A673 (cell line): ENCODE measurements around the gene PDE4B. TPM values are rescaled to one million over a fixed set of nuclear protein-coding genes. Genes with fewer than 3 reads are reported as not detected.

Experiments
- BruUV-seq: library from RNA; stranded (reverse); fragments of 400-500 nt; replicated peaks from 2 replicates; lab custom pipeline; 2021; lab: Mats Ljungman, UMichigan
- CTCF ChIA-PET: fragments of 300-600 bp; sonication (Branson Sonifier 250); formaldehyde crosslinking; loops from one replicate; lab custom pipeline; 2022; ENCODE audit warnings: antibody characterized with exemption; lab: Charles Lee
- POLR2A ChIA-PET: fragments of 300-600 bp; sonication (Branson Sonifier 250); formaldehyde crosslinking; loops from one replicate; lab custom pipeline; 2022; ENCODE audit warnings: antibody characterized with exemption; ENCODE audit not compliant: low non-redundant PET; lab: Charles Lee
- DNase-seq: peaks from one replicate; pipeline ENCODE4 v3.0.0-alpha.2; 2015; ENCODE audit warnings: low spot score
- H3K27ac ChIP-seq: fragments of 200-600 bp; sonication (generic); 2 replicates; pipeline ENCODE4 v1.5.1; 2016; ENCODE audit warnings: mixed run types, low read depth, mild to moderate bottlenecking, mixed read lengths, antibody characterized with exemption, low read length; ENCODE audit not compliant: poor library complexity, severe bottlenecking
- H3K27me3 ChIP-seq: fragments of 200-600 bp; sonication (generic); replicated peaks from 2 replicates; pipeline ENCODE4 v1.6.1; 2017; ENCODE audit warnings: mixed run types, low read depth, mild to moderate bottlenecking, mixed read lengths, antibody characterized with exemption, low read length; ENCODE audit not compliant: insufficient read depth, poor library complexity
- H3K36me3 ChIP-seq: fragments of 200-600 bp; sonication (generic); 2 replicates; pipeline ENCODE4 v1.6.1; 2016; ENCODE audit warnings: mixed run types, mild to moderate bottlenecking, mixed read lengths, antibody characterized with exemption, low read length; ENCODE audit not compliant: insufficient read depth, poor library complexity, severe bottlenecking
- H3K4me1 ChIP-seq: fragments of 200-600 bp; sonication (generic); 2 replicates; pipeline ENCODE4 v1.6.1; 2017; ENCODE audit warnings: mixed run types, mild to moderate bottlenecking, mixed read lengths, antibody characterized with exemption, low read length; ENCODE audit not compliant: insufficient read depth, poor library complexity, severe bottlenecking
- H3K4me3 ChIP-seq: fragments of 200-600 bp; sonication (generic); 2 replicates; pipeline ENCODE4 v1.5.1; 2016; ENCODE audit warnings: low read depth, mixed run types, mild to moderate bottlenecking, mixed read lengths, low read length; ENCODE audit not compliant: poor library complexity, severe bottlenecking
- H3K9me3 ChIP-seq: fragments of 200-600 bp; sonication (generic); 2 replicates; pipeline ENCODE4 v1.6.1; 2016; ENCODE audit warnings: mixed run types, low read depth, mild to moderate bottlenecking, mixed read lengths, antibody characterized with exemption, low read length; ENCODE audit not compliant: poor library complexity, severe bottlenecking
- CTCF ChIP-seq: fragments of 300-800, 200-600 bp; sonication (generic); conservative IDR thresholded peaks from 2 replicates; pipeline ENCODE4 v1.5.1; 2017; ENCODE audit warnings: low read depth, mild to moderate bottlenecking, antibody characterized with exemption, low read length, moderate library complexity, mixed read lengths
- EZH2 ChIP-seq: fragments of 200-600 bp; sonication (generic); IDR thresholded peaks from 2 replicates; pipeline ENCODE4 v1.6.1; 2017; ENCODE audit warnings: borderline replicate concordance, low read depth, mild to moderate bottlenecking, mixed read lengths, antibody characterized with exemption, low read length; ENCODE audit not compliant: poor library complexity, severe bottlenecking
- intact Hi-C: fragments of 100-400 bp; cut with micrococcal nuclease; formaldehyde crosslinking; loops from one replicate; pipeline ENCODE4 v1.10.0; 2022; ENCODE audit not compliant: unreplicated experiment
- total RNA-seq: library from RNA; stranded (reverse); gene quantifications from 2 replicates; pipeline ENCODE4 v1.2.3, GENCODE V29; 2021

Gene PDE4B
- total RNA-seq, 1 experiment from 2014 or later = 20.0 TPM

GRCh38 chr1:65813956-65814355 is 21.3 kb downstream of the PDE4B start:
- CTCF ChIA-PET = no interaction called here
- H3K36me3 ChIP-seq = no peaks in the 10 kb centered on the region
- no peak overlapping the region for H3K4me3 ChIP-seq
- no peaks in the 10 kb centered on the region for H3K9me3 ChIP-seq
- DNase-seq = no peak
- no peaks in the 10 kb centered on the region for H3K4me1 ChIP-seq
- TF ChIP-seq EZH2 = no peak
- TF ChIP-seq CTCF = no peak
- H3K27ac ChIP-seq = no peak overlapping the region
- intact Hi-C loops = no loop called here
- POLR2A ChIA-PET = no interaction called here
- no TSS peak for BruUV-seq
- no peaks in the 10 kb centered on the region for H3K27me3 ChIP-seq

GRCh38 chr1:65814752-65815151 is 22.1 kb downstream of the PDE4B start:
- Histone ChIP-seq H3K27ac (no peak overlapping the region), H3K4me1 (no peaks in the 10 kb centered on the region), H3K36me3 (no peaks in the 10 kb centered on the region), H3K9me3 (no peaks in the 10 kb centered on the region), H3K4me3 (no peak overlapping the region), H3K27me3 (no peaks in the 10 kb centered on the region)
- no peak for DNase-seq
- TF ChIP-seq CTCF = no peak
- no peak for TF ChIP-seq EZH2
- intact Hi-C loops = no loop called here
- ChIA-PET POLR2A (no interaction called here), CTCF (no interaction called here)
- no TSS peak for BruUV-seq

GRCh38 chr1:65817891-65818290 is 25.2 kb downstream of the PDE4B start:
- no peak overlapping the region for H3K27ac ChIP-seq
- H3K4me3 ChIP-seq = no peak overlapping the region
- TF ChIP-seq EZH2 (no peak), CTCF (no peak)
- H3K4me1 ChIP-seq = no peaks in the 10 kb centered on the region
- H3K27me3 ChIP-seq = no peaks in the 10 kb centered on the region
- no peaks in the 10 kb centered on the region for H3K36me3 ChIP-seq
- no TSS peak for BruUV-seq
- ChIA-PET POLR2A (interaction anchor here (0.6 kb wide), 1 partner anchor 584 kb away, joined by 3 read pairs; no protein-coding TSS in a partner anchor), CTCF (no interaction called here)
- intact Hi-C loops = no loop called here
- DNase-seq = no peak
- no peaks in the 10 kb centered on the region for H3K9me3 ChIP-seq
